Kasumi-1 (cell line): ENCODE measurements around the gene SLC37A1.
"Not testable (repeated sequence)": the region's sequence is repeated elsewhere in the genome, so short reads cannot be mapped to it uniquely, and the experiment has no call there.

ENCODE experiments used
- DNase-seq, 2 experiments: peaks; one replicate each; lab custom pipeline; 2025; lab: John Stamatoyannopoulos, UW

The SLC37A1 gene

GRCh38 chr21:42513151-42513984 is at the start of gene SLC37A1:
Gene SLC37A1 (plus strand): TSS chr21:42513852. CDS start chr21:42518455, 4,603 bp downstream.
- peak; percentile 9 to 14 for DNase-seq

GRCh38 chr21:42463861-42464515 is 49.7 kb upstream of the SLC37A1 start:
- peak in 1 of 2 experiments; percentile 11 for DNase-seq

- peak; percentile 88 to 89 for DNase-seq
Observed at GRCh38 chr21:42465008-42465802, 48.4 kb upstream of the SLC37A1 start.

GRCh38 chr21:42465803-42466127 is 47.9 kb upstream of the SLC37A1 start:
- no peak for DNase-seq

GRCh38 chr21:42466700-42467099 is 47.0 kb upstream of the SLC37A1 start:
- DNase-seq, result no peak

GRCh38 chr21:42467140-42467983 is 46.3 kb upstream of the SLC37A1 start:
- peak; percentile 73 to 81 for DNase-seq

- no peak for DNase-seq
Observed at GRCh38 chr21:42468491-42469131, 45.0 kb upstream of the SLC37A1 start.

GRCh38 chr21:42469272-42469671 is 44.4 kb upstream of the SLC37A1 start:
- DNase-seq, result no peak

GRCh38 chr21:42469726-42470125 is 43.9 kb upstream of the SLC37A1 start:
- not testable (repeated sequence) for DNase-seq

- DNase-seq, result no peak
Observed at GRCh38 chr21:42471206-42471605, 42.4 kb upstream of the SLC37A1 start.

GRCh38 chr21:42471716-42472330 is 41.8 kb upstream of the SLC37A1 start:
- no peak for DNase-seq

- DNase-seq, result no peak
Observed at GRCh38 chr21:42472521-42472920, 41.1 kb upstream of the SLC37A1 start.

GRCh38 chr21:42473498-42474042 is 40.1 kb upstream of the SLC37A1 start:
- no peak for DNase-seq

- DNase-seq, result no peak
Observed at GRCh38 chr21:42474043-42474831, 39.4 kb upstream of the SLC37A1 start.

- no peak for DNase-seq
Observed at GRCh38 chr21:42475036-42475435, 38.6 kb upstream of the SLC37A1 start.

- no peak for DNase-seq
Observed at GRCh38 chr21:42475526-42476387, 37.9 kb upstream of the SLC37A1 start.

GRCh38 chr21:42476388-42477331 is 37.0 kb upstream of the SLC37A1 start:
- no peak for DNase-seq
